ENCODE measurements around the gene HOXD13.

The HOXD13 gene

GRCh38 chr2:176133389-176133788 is 40.9 kb downstream of the HOXD13 start:
- no peak for DNase-seq

GRCh38 chr2:176134035-176134434 is 41.5 kb downstream of the HOXD13 start:
- DNase-seq = no peak

- no peak for DNase-seq
Observed at GRCh38 chr2:176135035-176135440, 42.5 kb downstream of the HOXD13 start.

GRCh38 chr2:176136374-176137251 is 44.1 kb downstream of the HOXD13 start:
- no peak for DNase-seq

GRCh38 chr2:176137252-176137580 is 44.7 kb downstream of the HOXD13 start:
- no peak for DNase-seq

- no peak for DNase-seq
Observed at GRCh38 chr2:176137906-176138305, 45.4 kb downstream of the HOXD13 start.

- DNase-seq = no peak
Observed at GRCh38 chr2:176138526-176138922, 46.0 kb downstream of the HOXD13 start.

GRCh38 chr2:176138923-176139660 is 46.6 kb downstream of the HOXD13 start:
- no peak for DNase-seq

GRCh38 chr2:176139661-176140512 is 47.4 kb downstream of the HOXD13 start:
- no peak for DNase-seq

GRCh38 chr2:176140513-176141317 is 48.2 kb downstream of the HOXD13 start:
- peak; percentile 53 for DNase-seq

GRCh38 chr2:176142281-176142680 is 49.8 kb downstream of the HOXD13 start:
- no peak for DNase-seq
